C4-2B (cell line): ENCODE data around the gene LANCL1.

Experiments used
- ZFX ChIP-seq: fragments of 450-650 bp; IDR thresholded peaks from 2 replicates; pipeline ENCODE4 v1.6.1; 2017
- TF ChIP-seq, protein P1 (sequence below): fragments of 450-650 bp; conservative IDR thresholded peaks from 2 replicates; pipeline ENCODE4 v1.5.1; 2017; ENCODE audit warnings: mild to moderate bottlenecking

DNA sequence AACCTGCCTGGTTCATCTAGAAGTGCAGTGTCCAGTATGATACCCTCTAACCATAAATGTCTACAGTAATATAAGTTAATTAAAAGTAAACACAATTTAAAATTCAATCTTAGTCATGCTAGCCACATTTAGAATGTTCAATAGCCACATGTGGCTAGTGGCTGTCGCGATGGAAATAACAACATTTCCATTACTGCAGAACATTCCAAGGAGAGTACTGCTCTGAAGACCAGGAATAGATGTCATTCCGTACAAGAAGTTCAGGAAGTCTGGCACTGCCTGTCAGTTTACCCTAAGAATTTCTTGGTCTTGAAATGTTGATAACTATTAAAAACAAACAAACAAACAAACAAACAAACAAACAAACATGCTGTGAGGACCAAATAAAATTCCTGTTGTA, 17.2 kb downstream of the LANCL1 start:
- TF ChIP-seq, protein P1, sequence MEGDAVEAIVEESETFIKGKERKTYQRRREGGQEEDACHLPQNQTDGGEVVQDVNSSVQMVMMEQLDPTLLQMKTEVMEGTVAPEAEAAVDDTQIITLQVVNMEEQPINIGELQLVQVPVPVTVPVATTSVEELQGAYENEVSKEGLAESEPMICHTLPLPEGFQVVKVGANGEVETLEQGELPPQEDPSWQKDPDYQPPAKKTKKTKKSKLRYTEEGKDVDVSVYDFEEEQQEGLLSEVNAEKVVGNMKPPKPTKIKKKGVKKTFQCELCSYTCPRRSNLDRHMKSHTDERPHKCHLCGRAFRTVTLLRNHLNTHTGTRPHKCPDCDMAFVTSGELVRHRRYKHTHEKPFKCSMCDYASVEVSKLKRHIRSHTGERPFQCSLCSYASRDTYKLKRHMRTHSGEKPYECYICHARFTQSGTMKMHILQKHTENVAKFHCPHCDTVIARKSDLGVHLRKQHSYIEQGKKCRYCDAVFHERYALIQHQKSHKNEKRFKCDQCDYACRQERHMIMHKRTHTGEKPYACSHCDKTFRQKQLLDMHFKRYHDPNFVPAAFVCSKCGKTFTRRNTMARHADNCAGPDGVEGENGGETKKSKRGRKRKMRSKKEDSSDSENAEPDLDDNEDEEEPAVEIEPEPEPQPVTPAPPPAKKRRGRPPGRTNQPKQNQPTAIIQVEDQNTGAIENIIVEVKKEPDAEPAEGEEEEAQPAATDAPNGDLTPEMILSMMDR: no peak
- no peak for TF ChIP-seq ZFX
